ENCODE results near the gene CEP95.

CEP95 gene

DNA sequence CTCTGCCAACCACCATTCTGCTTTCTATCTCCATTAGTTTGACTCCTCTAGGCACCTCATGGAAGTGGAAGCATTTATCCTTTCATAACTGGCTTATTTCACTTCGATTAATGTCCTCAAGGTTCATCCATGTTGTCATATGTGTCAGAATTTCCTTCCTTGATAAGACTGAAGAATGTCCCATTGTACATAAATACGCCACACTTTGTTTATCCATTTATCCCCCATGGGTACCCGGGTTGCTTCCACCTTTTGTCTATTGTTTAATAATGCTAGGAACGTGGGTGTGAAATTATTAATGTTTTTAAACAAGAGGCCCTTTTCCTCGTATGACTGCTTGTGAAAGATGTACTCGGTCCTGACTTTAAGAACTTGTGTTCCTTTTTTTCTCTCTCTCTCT lies 45.0 kb upstream of the CEP95 start:
- no peak overlapping the region for H3K27ac ChIP-seq (ENCODE audit: extremely low read depth, low read depth, low read length)
- no peaks in the 10 kb centered on the region for H3K36me3 ChIP-seq (ENCODE audit: control insufficient read depth in 2 of 2, insufficient read depth in 1 of 2, low read length in 2 of 2)
- H3K4me1 ChIP-seq (ENCODE audit: control insufficient read depth, insufficient read depth, low read length): no peaks in the 10 kb centered on the region
- H3K9me3 ChIP-seq (ENCODE audit: control insufficient read depth, insufficient read depth, low read depth, low read length): no peaks in the 10 kb centered on the region
- TF ChIP-seq, protein P1, sequence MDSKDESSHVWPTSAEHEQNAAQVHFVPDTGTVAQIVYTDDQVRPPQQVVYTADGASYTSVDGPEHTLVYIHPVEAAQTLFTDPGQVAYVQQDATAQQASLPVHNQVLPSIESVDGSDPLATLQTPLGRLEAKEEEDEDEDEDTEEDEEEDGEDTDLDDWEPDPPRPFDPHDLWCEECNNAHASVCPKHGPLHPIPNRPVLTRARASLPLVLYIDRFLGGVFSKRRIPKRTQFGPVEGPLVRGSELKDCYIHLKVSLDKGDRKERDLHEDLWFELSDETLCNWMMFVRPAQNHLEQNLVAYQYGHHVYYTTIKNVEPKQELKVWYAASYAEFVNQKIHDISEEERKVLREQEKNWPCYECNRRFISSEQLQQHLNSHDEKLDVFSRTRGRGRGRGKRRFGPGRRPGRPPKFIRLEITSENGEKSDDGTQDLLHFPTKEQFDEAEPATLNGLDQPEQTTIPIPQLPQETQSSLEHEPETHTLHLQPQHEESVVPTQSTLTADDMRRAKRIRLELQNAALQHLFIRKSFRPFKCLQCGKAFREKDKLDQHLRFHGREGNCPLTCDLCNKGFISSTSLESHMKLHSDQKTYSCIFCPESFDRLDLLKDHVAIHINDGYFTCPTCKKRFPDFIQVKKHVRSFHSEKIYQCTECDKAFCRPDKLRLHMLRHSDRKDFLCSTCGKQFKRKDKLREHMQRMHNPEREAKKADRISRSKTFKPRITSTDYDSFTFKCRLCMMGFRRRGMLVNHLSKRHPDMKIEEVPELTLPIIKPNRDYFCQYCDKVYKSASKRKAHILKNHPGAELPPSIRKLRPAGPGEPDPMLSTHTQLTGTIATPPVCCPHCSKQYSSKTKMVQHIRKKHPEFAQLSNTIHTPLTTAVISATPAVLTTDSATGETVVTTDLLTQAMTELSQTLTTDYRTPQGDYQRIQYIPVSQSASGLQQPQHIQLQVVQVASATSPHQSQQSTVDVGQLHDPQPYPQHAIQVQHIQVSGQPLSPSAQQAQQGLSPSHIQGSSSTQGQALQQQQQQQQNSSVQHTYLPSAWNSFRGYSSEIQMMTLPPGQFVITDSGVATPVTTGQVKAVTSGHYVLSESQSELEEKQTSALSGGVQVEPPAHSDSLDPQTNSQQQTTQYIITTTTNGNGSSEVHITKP (tag by site-specific recombination; IDR thresholded peaks at IDR 0.05): no peak
- TF ChIP-seq ZNF311 (tag by site-specific recombination; IDR thresholded peaks at IDR 0.05; ENCODE audit: borderline replicate concordance) (no peak), ZNF610 (tag by site-specific recombination; IDR thresholded peaks at IDR 0.05; ENCODE audit: borderline replicate concordance) (no peak), ZNF660 (tag by site-specific recombination; IDR thresholded peaks at IDR 0.05) (no peak), SP3 (tag by site-specific recombination; IDR thresholded peaks at IDR 0.05) (no peak), ZNF571 (tag by site-specific recombination; IDR thresholded peaks at IDR 0.05) (no peak), ZNF701 (tag by site-specific recombination; IDR thresholded peaks at IDR 0.05) (no peak), KLF16 (tag by site-specific recombination; IDR thresholded peaks at IDR 0.05) (no peak), HOXD13 (CRISPR knock-in tag; IDR thresholded peaks at IDR 0.05; ENCODE audit: borderline replicate concordance) (no peak), HOXA7 (CRISPR knock-in tag; IDR thresholded peaks at IDR 0.05; ENCODE audit: borderline replicate concordance) (no peak), ZNF426 (tag by site-specific recombination; IDR thresholded peaks at IDR 0.05) (no peak), ZNF791 (tag by site-specific recombination; IDR thresholded peaks at IDR 0.05) (no peak), ZNF221 (tag by site-specific recombination; IDR thresholded peaks at IDR 0.05; ENCODE audit: borderline replicate concordance) (no peak), ZNF670 (tag by site-specific recombination; IDR thresholded peaks at IDR 0.05; ENCODE audit: low read depth) (no peak), ZNF433 (tag by site-specific recombination; IDR thresholded peaks at IDR 0.05; ENCODE audit: low read depth) (no peak), ZNF555 (tag by site-specific recombination; conservative IDR thresholded peaks at IDR 0.05) (no peak)
- TF ChIP-seq, protein P2, sequence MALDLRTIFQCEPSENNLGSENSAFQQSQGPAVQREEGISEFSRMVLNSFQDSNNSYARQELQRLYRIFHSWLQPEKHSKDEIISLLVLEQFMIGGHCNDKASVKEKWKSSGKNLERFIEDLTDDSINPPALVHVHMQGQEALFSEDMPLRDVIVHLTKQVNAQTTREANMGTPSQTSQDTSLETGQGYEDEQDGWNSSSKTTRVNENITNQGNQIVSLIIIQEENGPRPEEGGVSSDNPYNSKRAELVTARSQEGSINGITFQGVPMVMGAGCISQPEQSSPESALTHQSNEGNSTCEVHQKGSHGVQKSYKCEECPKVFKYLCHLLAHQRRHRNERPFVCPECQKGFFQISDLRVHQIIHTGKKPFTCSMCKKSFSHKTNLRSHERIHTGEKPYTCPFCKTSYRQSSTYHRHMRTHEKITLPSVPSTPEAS (tag by site-specific recombination; IDR thresholded peaks at IDR 0.05): no peak
- ChIA-PET CTCF (no interaction called here), POLR2A (no interaction called here)
- H3K4me3 ChIP-seq (ENCODE audit: low read depth, low read length): no peak overlapping the region

DNA sequence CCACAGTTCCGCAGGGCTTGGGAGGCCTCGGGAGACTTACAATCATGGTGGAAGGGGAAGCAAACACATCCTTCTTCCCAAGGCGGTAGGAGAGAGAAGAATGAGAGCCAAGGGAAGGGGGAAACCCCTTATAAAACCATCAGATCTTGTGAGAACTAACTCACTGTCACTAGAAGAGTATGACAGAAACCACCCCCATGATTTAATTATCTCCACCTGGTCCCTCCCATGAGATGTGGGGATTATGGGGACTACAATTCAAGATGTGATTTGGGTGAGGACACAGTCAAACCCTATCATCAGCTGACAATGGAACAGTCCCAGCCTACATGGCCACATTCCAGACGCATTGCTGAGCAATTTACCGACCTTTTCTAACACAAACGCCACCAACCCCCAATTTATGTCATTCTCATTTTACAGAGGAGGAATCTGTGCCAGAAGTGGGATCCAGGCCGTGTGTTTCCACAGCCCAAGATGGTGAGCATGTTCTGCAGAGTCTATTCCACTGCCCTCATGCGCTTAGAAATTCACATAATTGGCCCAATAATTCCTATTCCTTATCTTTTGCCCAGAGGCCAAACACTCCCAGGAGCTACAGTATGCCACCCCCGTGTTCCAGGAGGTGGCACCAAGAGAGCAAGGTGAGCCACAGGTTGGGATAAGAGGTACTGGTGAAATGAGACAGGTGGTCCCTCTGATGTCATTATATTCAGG lies 40.6 kb upstream of the CEP95 start:
- no peaks in the 10 kb centered on the region for H3K4me1 ChIP-seq (ENCODE audit: control insufficient read depth, insufficient read depth, low read length)
- H3K27ac ChIP-seq (ENCODE audit: extremely low read depth, low read depth, low read length): no peak overlapping the region
- TF ChIP-seq, protein P3, sequence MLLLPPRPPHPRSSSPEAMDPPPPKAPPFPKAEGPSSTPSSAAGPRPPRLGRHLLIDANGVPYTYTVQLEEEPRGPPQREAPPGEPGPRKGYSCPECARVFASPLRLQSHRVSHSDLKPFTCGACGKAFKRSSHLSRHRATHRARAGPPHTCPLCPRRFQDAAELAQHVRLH (tag by site-specific recombination; IDR thresholded peaks at IDR 0.05): no peak
- TF ChIP-seq, protein P4, sequence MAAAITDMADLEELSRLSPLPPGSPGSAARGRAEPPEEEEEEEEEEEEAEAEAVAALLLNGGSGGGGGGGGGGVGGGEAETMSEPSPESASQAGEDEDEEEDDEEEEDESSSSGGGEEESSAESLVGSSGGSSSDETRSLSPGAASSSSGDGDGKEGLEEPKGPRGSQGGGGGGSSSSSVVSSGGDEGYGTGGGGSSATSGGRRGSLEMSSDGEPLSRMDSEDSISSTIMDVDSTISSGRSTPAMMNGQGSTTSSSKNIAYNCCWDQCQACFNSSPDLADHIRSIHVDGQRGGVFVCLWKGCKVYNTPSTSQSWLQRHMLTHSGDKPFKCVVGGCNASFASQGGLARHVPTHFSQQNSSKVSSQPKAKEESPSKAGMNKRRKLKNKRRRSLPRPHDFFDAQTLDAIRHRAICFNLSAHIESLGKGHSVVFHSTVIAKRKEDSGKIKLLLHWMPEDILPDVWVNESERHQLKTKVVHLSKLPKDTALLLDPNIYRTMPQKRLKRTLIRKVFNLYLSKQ (tag by site-specific recombination; IDR thresholded peaks at IDR 0.05; ENCODE audit: borderline replicate concordance): no peak
- TF ChIP-seq ZNF600 (tag by site-specific recombination; IDR thresholded peaks at IDR 0.05): no peak
- TF ChIP-seq, protein P1 (tag by site-specific recombination; IDR thresholded peaks at IDR 0.05): peak; percentile 81
- no peak for TF ChIP-seq FEZF1 (tag by site-specific recombination; IDR thresholded peaks at IDR 0.05)
- TF ChIP-seq YY1 (tag by site-specific recombination; IDR thresholded peaks at IDR 0.05): no peak
- no peak for TF ChIP-seq SCRT1 (tag by site-specific recombination; IDR thresholded peaks at IDR 0.05; ENCODE audit: borderline replicate concordance)
- TF ChIP-seq SP7 (tag by site-specific recombination; IDR thresholded peaks at IDR 0.05): 0 out of 2 replicates have a peak, but pooled peaks have one; percentile 45
- no peak for TF ChIP-seq ZNF341 (tag by site-specific recombination; IDR thresholded peaks at IDR 0.05; ENCODE audit: low read depth)
- no peaks in the 10 kb centered on the region for H3K36me3 ChIP-seq (ENCODE audit: control insufficient read depth in 2 of 2, insufficient read depth in 1 of 2, low read length in 2 of 2)
- no peaks in the 10 kb centered on the region for H3K9me3 ChIP-seq (ENCODE audit: control insufficient read depth, insufficient read depth, low read depth, low read length)
- POLR2A ChIA-PET: interaction anchor here (0.6 kb wide), 1 partner anchor 25 kb away, joined by 3 read pairs; no protein-coding TSS in a partner anchor
- CTCF ChIA-PET: interaction anchor here (0.6 kb wide), 1 partner anchor 144 kb away, joined by 3 read pairs; no protein-coding TSS in a partner anchor
- no peak overlapping the region for H3K4me3 ChIP-seq (ENCODE audit: low read depth, low read length)
